GM21447 (cell line): Measurements from ENCODE around the gene MRPL52.
"Not testable (repeated sequence)": the region's sequence is repeated elsewhere in the genome, so short reads cannot be mapped to it uniquely, and the experiment has no call there.

Experiments used
- ATAC-seq: cut with Tn5 transposase; IDR thresholded peaks from one replicate; pipeline ENCODE4 v1.9.1; 2021; ENCODE audit not compliant: unreplicated experiment

The MRPL52 gene

GRCh38 chr14:22829661-22830442 lies at the start of gene MRPL52:
Gene MRPL52 (plus strand): TSS chr14:22829887. CDS start chr14:22829913, 26 bp downstream.
- ATAC-seq: peak; percentile 79

DNA sequence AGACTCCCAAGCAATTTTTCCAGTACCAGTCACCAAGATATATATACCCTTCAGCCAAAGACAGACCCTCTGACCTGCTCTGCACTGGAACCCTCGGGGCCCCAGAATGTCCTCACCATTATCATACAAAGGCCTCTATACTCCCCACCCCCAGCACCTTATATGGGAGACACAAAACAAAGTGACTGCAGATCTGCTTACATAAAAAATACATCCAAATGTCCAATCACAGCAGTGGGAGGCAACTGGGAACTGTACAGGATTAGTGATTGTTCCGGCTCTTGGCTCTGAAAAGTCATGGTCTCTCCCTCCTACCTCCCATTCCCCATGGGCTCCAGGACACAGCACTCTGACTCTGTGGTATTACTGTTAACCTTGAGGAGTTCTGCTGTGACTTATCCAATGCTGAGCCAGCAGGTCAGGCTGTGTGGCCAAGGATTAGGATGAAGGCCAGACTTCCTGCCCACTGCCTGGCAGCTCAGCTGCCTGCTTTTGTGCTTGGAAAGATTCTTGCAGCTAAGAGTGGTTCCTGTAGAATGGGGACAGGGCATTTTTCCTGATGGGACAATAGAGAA lies 49.5 kb upstream of the MRPL52 start:
- no peak for ATAC-seq

DNA sequence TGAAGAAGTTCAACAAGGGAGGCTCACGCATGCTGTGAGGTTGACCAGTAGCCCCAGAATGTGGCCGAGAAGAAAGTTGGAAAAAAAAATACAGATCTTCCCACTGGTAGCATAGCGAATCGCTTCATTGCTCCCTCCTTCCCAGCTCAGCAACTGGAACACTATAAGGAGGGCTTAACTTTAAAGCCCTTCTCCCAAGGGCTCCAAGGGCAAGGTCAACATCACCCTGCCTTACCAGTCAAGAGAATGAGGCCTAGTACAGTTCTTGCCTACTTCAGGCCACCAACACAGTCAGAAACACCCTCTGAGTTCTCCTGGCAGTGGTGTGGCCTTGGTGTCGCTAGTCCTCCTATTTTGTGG lies 48.8 kb upstream of the MRPL52 start:
- no peak for ATAC-seq

DNA sequence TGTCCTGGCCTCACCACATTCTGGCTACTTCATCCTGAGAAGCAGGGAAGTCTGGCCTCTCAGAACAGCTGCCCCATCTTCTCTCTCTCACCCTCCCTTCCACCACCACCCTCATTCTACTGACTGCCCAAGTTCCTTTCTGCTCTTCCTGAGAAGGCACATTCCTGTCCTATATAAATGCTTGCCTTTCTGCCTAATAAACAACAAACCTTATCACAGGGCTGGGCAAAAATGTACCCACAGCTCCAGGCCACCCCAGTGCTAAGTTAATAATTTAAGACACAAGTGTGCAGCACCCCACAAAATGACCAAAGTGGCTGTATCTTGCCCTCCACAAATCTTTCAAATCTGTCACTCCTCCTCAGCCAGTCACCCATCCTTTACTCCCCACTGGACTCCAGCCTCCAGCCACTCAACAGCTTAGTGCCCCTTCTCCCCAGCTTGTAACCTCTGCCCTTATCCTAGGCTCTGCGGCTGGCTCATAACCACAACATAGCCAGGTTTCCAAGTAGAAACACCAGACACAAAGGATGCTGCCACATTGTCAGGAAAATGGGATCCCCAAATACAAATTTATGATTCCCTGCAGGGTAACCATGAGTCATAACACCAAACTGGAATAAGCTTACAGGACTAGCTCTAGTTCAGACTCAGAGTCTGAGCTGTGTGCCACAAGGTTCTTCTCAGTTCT lies 48.2 kb upstream of the MRPL52 start:
- ATAC-seq: no peak

DNA sequence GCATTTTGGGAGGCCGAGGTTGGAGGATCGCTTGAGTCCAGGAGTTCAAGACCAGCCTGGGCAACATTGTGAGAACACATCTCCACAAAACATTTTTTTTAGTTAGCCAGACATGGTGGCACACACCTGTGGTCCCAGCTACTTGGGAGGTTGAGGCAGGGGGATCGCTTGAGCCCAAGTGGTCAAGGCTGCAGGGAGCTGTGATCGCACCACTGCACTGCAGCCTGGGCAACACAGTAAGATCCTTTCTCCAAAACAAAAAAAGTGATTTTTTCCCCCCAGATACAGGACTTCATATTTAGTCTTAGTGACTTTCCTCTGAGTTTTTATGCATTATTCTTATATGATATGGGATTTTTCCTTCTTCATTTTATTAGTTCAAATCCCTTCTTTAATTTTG lies 43.0 kb upstream of the MRPL52 start:
- no peak for ATAC-seq

GRCh38 chr14:22791301-22791700 lies 38.4 kb upstream of the MRPL52 start:
- no peak for ATAC-seq

GRCh38 chr14:22792158-22792557 lies 37.5 kb upstream of the MRPL52 start:
- no peak for ATAC-seq

DNA sequence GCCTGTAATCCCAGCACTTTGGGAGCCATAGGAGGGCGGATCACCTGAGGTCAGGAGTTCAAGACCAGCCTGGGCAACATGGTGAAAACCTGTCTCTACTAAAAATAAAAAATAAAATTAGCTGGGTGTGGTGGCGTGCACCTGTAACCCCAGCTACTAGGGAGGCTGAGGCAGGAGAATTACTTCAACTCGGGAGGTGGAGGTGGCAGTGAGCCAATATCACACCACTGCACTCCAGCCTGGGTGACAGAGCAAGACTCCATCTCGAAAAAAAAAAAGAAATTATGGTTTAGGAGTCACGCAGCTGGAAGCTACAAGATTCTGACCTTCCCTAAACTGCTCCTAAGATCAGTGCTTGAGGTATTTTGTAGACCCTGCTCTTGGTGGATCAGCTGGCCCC lies 36.1 kb upstream of the MRPL52 start:
- not testable (repeated sequence) for ATAC-seq

- no peak for ATAC-seq
Observed at GRCh38 chr14:22793976-22794375, 35.7 kb upstream of the MRPL52 start.

DNA sequence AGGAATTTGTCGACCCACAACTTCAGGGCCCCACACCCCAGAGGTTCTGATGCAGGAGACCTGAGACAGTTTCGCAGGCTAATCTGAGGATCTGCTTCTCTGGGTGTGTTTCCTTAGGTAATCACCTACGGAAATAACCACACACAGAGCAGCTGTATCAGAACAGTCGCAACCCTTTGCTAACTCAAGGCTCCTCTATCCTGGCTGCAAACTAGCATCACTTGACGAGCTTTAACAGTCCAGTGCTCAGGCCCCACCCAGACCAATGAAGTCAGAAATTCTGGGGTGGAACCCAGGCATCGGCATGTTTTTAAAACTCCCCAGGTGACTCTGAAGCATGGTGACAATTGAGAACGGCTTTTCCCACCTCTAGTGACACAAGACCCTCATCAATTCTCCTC lies 35.1 kb upstream of the MRPL52 start:
- ATAC-seq: peak; percentile 57

DNA sequence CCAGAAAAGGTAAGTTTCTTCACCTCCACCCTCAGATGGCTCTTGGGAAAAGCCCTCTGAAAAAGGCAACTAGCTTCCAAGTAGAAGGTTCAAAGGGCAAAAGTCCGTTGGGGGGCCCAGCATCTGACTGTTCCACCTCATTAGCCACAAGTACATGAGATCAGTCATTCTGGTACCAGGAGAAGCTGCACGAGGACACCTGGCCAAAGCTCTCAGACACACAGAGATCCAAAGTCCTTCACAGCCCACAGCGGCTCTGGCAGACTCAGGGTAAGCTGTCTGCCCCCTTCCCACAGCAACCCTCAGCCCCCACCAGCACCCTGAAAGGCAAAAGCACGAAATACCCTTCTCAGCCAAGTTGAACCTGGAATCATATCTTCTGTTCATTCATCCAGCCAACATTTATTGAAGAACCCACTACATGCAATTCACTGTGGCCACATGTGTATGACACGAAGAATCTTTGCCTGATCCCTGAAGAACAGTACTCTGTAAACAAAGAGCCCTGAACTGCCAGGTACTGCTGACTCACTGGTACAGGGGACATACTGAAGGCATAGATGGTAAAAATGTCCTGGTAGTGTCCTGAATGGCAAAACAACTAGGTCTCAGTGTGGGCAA lies 33.5 kb upstream of the MRPL52 start:
- ATAC-seq: peak; percentile 49

DNA sequence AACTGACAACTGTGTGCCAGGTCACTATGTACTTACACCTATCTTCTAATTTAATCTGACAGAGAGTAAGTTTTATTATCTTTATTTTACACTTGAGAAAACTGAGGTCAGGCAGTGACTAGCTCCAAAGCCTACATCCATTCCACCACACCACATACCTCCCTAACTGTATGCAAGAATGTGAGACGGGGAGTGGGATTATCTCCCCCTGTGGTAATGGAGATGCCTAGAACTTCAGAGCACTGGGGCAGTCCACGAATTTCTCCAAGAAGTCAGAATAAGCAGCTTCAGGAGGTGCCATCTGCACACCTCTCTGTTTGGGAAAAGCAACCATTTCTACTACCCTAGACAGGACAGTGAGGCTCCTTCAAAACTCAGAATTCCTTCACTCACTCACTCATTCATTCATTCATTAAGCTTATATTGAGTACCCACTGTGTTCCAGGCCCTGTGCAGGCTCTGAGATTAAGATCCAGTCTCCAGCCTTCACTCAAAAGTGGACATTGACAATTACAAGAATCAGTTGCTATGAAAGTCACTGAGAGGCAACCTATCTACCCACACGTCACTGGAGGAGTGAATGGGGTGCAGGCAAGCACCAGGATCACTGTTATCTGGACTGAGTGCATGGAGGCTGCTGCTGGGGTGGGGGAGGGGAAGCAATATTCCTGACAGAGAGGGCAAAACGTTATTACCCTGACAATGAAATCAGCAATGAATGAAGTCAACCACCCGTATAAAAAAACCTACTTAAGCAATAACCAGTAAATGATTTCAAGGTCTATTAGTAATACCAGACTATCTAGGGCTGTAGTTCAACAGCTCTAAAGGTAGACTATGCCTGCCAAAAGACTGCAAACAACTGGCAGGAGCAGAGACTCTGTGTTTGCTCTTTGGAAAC lies 32.4 kb upstream of the MRPL52 start:
- no peak for ATAC-seq

DNA sequence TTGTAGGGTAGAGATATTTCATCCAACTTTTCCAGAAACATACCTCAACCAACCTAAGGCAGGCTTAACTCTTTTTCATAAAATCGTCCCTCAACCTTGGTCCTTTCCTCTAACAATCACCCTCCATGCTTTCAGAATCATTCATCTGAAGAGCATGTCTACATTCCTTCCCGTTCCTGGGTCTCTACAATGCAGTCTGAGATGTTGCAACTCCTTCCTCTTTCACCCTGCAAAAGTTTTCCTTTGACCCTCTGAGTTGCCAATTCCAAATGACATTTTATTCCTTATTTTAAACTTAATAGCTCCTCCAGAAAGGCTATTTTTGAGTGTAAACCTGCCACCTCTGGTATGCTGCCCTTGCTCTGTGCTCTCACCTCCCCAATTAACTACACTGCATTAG lies 31.2 kb upstream of the MRPL52 start:
- no peak for ATAC-seq

GRCh38 chr14:22800346-22800745 lies 29.3 kb upstream of the MRPL52 start:
- no peak for ATAC-seq

- ATAC-seq: no peak
Observed at GRCh38 chr14:22801716-22802115, 28.0 kb upstream of the MRPL52 start.

GRCh38 chr14:22802860-22803686 lies 26.6 kb upstream of the MRPL52 start:
- ATAC-seq: peak; percentile 37

DNA sequence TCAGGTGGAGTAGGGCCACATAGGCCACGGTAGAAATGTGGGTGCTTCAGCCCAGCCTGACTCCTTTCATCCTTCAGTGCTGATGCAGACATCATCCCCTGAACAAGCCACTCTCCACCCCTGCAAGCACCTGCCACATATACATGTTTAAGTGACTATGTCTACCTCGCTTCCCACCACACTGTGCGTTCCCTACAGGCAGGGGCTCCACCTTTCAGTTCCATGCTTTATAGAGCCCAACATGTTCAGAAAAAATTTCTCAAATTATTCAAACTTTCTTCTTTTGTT lies 26.1 kb upstream of the MRPL52 start:
- peak; percentile 35 for ATAC-seq

GRCh38 chr14:22805235-22805634 lies 24.5 kb upstream of the MRPL52 start:
- not testable (repeated sequence) for ATAC-seq

GRCh38 chr14:22807432-22808087 lies 22.1 kb upstream of the MRPL52 start:
- no peak for ATAC-seq
